ENCODE results near the gene UNC13C. TPM values are rescaled to one million over a fixed set of nuclear protein-coding genes. Genes with fewer than 3 reads are reported as not detected.

UNC13C gene
- polyA plus RNA-seq, 1 of the 3 experiments (the other 2 are of a cell fraction), result not detected

GRCh38 chr15:54374184-54374952 lies 396.1 kb downstream of the UNC13C start (continued):
- TF ChIP-seq REST (IDR thresholded peaks at IDR 0.05; ENCODE audit: low read depth, low read length), result no peak
- TF ChIP-seq RAD21 (IDR thresholded peaks at IDR 0.05; ENCODE audit: low read length), result no peak
- TF ChIP-seq TEAD4 (IDR thresholded peaks at IDR 0.05; ENCODE audit: borderline replicate concordance, insufficient read depth), result no peak
- TF ChIP-seq JUND (IDR thresholded peaks at IDR 0.05), result no peak
- no peak for TF ChIP-seq RFX5 (IDR thresholded peaks at IDR 0.05; ENCODE audit: low read length)

DNA sequence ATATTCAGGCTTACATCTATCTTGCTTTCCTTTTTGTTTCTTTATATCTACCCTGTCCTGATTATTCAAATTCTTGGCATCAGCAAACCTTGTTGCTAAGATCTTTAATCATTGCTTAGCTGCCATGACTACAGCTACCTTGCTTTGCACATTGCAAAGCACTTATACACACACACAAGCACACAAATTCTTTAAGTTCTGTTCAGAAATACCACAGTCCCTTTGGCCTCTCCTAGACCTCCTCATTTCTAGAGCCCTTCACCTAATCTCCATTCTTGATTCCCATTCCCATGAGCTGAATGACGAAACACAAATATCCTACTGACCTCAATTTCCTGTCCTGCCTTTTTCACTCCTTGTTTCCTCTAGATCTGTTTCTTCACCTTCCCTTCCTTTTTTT lies 409.6 kb downstream of the UNC13C start:
- Histone ChIP-seq H3K4me1 (ENCODE audit: control insufficient read depth in 1 of 2, insufficient read depth in 2 of 2, low read depth in 1 of 2, low read length in 1 of 2) (no peaks in the 10 kb centered on the region), H3K27ac (ENCODE audit: low read depth in 2 of 2, low read length in 1 of 2) (no peak overlapping the region), H3K36me3 (replicated peaks in 1 of 2; ENCODE audit: control insufficient read depth in 1 of 2, insufficient read depth in 2 of 2, low read length in 1 of 2) (no peaks in the 10 kb centered on the region), H2AFZ (ENCODE audit: low read depth) (no peak overlapping the region), H3K27me3 (ENCODE audit: insufficient read depth) (no peaks in the 10 kb centered on the region), H3K4me2 (no peak overlapping the region), H4K20me1 (ENCODE audit: insufficient read depth) (no peaks in the 10 kb centered on the region), H3K9ac (no peak overlapping the region), H3K4me3 (ENCODE audit: low read depth in 2 of 2, low read length in 1 of 2) (no peak overlapping the region), H3K79me2 (ENCODE audit: insufficient read depth) (no peaks in the 10 kb centered on the region), H3K9me3 (no peaks in the 10 kb centered on the region), H3F3A (replicated peaks; ENCODE audit: insufficient read depth) (no peaks in the 10 kb centered on the region), H3K9me2 (no peaks in the 10 kb centered on the region)
- POLR2A ChIA-PET, result no interaction called here
- TF ChIP-seq NFIC (IDR thresholded peaks at IDR 0.05; ENCODE audit: borderline replicate concordance), result no peak
- WGBS (ENCODE audit: low lambda C conversion rate), result 9% methylated on average over 1 of the region's 1 CpG
- DNase-seq, result no peak
- CTCF ChIA-PET, result interaction anchor here (1.4 kb wide), 1 partner anchor 29 kb away, joined by 3 read pairs; no protein-coding TSS in a partner anchor

- no peak overlapping the region for H2AFZ ChIP-seq (ENCODE audit: low read depth)
- H3K4me3 ChIP-seq (ENCODE audit: low read depth in 2 of 2, low read length in 1 of 2), result no peak overlapping the region
- no peaks in the 10 kb centered on the region for H3K27me3 ChIP-seq (ENCODE audit: insufficient read depth)
- H4K20me1 ChIP-seq (ENCODE audit: insufficient read depth), result no peaks in the 10 kb centered on the region
- POLR2A ChIA-PET, result no interaction called here
- H3K9me3 ChIP-seq, result no peaks in the 10 kb centered on the region
- no peaks in the 10 kb centered on the region for H3K79me2 ChIP-seq (ENCODE audit: insufficient read depth)
- no peaks in the 10 kb centered on the region for H3F3A ChIP-seq (replicated peaks; ENCODE audit: insufficient read depth)
- TF ChIP-seq RFX5 (IDR thresholded peaks at IDR 0.05; ENCODE audit: low read length) (no peak), CHD2 (IDR thresholded peaks at IDR 0.05; ENCODE audit: low read length, partially characterized antibody) (no peak), MAX (IDR thresholded peaks at IDR 0.05; ENCODE audit: low read depth) (no peak), FOXM1 (IDR thresholded peaks at IDR 0.05; ENCODE audit: low read depth) (no peak), USF1 (IDR thresholded peaks at IDR 0.05; ENCODE audit: borderline replicate concordance, low read depth) (no peak), FOXJ3 (CRISPR knock-in tag; IDR thresholded peaks at IDR 0.05) (no peak), IRF3 (IDR thresholded peaks at IDR 0.05; ENCODE audit: low read depth, low read length) (no peak), TEAD4 (IDR thresholded peaks at IDR 0.05; ENCODE audit: borderline replicate concordance, insufficient read depth) (no peak), RAD21 (IDR thresholded peaks at IDR 0.05; ENCODE audit: low read length) (no peak), NFIC (IDR thresholded peaks at IDR 0.05; ENCODE audit: borderline replicate concordance) (no peak), CTCF (IDR thresholded peaks at IDR 0.05) (no peak), NRF1 (IDR thresholded peaks at IDR 0.05; ENCODE audit: low read depth, low read length) (no peak)
- TF ChIP-seq, protein P1, sequence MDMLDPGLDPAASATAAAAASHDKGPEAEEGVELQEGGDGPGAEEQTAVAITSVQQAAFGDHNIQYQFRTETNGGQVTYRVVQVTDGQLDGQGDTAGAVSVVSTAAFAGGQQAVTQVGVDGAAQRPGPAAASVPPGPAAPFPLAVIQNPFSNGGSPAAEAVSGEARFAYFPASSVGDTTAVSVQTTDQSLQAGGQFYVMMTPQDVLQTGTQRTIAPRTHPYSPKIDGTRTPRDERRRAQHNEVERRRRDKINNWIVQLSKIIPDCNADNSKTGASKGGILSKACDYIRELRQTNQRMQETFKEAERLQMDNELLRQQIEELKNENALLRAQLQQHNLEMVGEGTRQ (IDR thresholded peaks at IDR 0.05; ENCODE audit: borderline replicate concordance, low read depth, low read length), result no peak
- H3K9me2 ChIP-seq, result no peaks in the 10 kb centered on the region
- H3K9ac ChIP-seq, result no peak overlapping the region
- H3K27ac ChIP-seq (ENCODE audit: low read depth in 2 of 2, low read length in 1 of 2), result no peak overlapping the region
- CTCF ChIA-PET, result no interaction called here
- no peaks in the 10 kb centered on the region for H3K36me3 ChIP-seq (replicated peaks in 1 of 2; ENCODE audit: control insufficient read depth in 1 of 2, insufficient read depth in 2 of 2, low read length in 1 of 2)
- DNase-seq, result no peak
- 2% methylated on average over 1 of the region's 1 CpG for WGBS (ENCODE audit: low lambda C conversion rate)
- H3K4me1 ChIP-seq (ENCODE audit: control insufficient read depth in 1 of 2, insufficient read depth in 2 of 2, low read depth in 1 of 2, low read length in 1 of 2), result no peaks in the 10 kb centered on the region
- no peak overlapping the region for H3K4me2 ChIP-seq
Observed at GRCh38 chr15:54388746-54389145, 410.5 kb downstream of the UNC13C start.
